ENCODE data around the gene KLKB1.

The KLKB1 gene

DNA sequence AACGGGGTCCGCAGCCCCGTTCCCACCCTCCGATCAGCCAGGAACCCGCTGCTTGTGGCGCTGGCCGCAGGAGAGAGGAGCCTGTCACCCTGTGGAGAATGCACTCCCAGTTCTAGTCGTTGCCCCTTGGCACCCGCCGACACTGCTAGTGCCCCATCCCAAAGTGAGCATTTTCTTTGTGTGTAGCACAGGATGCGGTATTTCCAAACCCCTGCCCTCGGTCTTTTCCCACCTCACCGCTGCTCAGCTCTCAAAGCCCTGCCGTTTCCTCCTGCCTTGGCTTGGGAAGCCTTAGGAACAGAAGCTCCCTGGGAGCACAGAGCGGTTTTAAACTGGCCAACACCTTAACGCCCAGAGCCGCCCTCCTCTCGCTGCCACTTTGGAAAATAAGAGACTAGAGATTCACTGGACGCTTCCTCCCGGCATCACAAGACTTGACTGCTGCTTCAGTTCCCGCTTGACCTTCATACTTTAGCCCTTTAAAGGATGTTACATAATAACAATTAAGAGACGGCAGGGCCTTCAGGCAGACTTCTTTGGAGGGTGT, 35.2 kb upstream of the KLKB1 start:
- H3K27me3 ChIP-seq, result peaks cover 61% of the 10 kb centered on the region
- no peaks in the 10 kb centered on the region for H3K36me3 ChIP-seq
- peaks cover 6 to 9% of the 10 kb centered on the region in 2 experiments for H3K4me1 ChIP-seq (ENCODE audit: control insufficient read depth in 1 of 2, insufficient read depth in 1 of 2, low read depth in 1 of 2, low read length in 1 of 2)
- H3K9me3 ChIP-seq, result no peaks in the 10 kb centered on the region
- H3K4me3 ChIP-seq (ENCODE audit: low read depth in 1 of 2, low read length in 1 of 2), result peak overlapping the region; percentile 53 to 57
- no peak for TF ChIP-seq CTCF (IDR thresholded peaks at IDR 0.05)
- H3K27ac ChIP-seq, result no peak overlapping the region

DNA sequence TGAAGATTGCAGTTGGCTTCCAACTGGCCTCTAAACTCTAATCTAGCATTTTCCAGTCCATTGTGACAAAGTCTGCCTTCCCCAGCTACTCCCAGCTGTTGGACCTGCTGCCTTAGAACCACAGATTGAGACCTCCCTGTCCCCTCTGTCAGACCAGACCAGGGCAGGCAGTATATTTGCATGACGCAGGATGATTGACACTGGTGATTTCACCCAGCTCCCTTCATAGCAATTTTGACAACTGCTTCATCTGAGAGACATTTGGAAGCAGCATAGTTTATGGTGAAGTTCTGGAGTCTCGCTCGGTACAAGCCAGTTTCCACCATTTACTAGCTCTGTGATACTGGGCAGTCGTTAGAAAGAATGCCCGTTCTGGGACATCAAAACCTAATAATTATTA, 33.5 kb upstream of the KLKB1 start:
- no peak overlapping the region for H3K27ac ChIP-seq
- peaks cover 55% of the 10 kb centered on the region for H3K27me3 ChIP-seq
- H3K36me3 ChIP-seq, result no peaks in the 10 kb centered on the region
- TF ChIP-seq CTCF (IDR thresholded peaks at IDR 0.05), result no peak
- H3K4me1 ChIP-seq (ENCODE audit: control insufficient read depth in 1 of 2, insufficient read depth in 1 of 2, low read depth in 1 of 2, low read length in 1 of 2), result peaks cover 6 to 9% of the 10 kb centered on the region in 2 experiments
- no peaks in the 10 kb centered on the region for H3K9me3 ChIP-seq
- H3K4me3 ChIP-seq (ENCODE audit: low read depth in 1 of 2, low read length in 1 of 2), result no peak overlapping the region

GRCh38 chr4:186196063-186196462, 31.2 kb upstream of the KLKB1 start:
- H3K27ac ChIP-seq, result no peak overlapping the region
- no peaks in the 10 kb centered on the region for H3K9me3 ChIP-seq
- no peak overlapping the region for H3K4me3 ChIP-seq (ENCODE audit: low read depth in 1 of 2, low read length in 1 of 2)
- H3K4me1 ChIP-seq (ENCODE audit: control insufficient read depth in 1 of 2, insufficient read depth in 1 of 2, low read depth in 1 of 2, low read length in 1 of 2), result peaks cover 6 to 9% of the 10 kb centered on the region in 2 experiments
- H3K27me3 ChIP-seq, result peaks cover 33% of the 10 kb centered on the region
- no peaks in the 10 kb centered on the region for H3K36me3 ChIP-seq
- TF ChIP-seq CTCF (IDR thresholded peaks at IDR 0.05), result no peak

DNA sequence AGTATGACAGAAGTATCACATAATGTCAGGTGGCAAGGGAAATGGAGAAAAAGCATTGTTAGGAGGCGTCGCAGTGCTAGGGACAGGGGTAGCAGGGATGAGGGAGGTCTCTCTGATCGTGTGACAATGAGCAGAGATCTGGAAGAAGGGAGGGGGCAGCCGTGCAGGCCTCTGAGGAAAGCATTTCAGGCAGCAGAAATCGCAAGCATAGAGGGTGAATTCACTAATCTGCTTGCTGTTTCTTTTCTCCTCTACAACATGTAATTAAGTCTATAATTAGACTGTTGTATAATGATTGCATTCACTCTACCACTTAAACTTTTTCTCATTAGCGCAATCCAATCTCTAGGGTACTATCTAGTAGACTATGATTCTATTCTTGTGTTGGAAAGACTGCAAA, 26.8 kb upstream of the KLKB1 start:
- Histone ChIP-seq H3K27me3 (no peaks in the 10 kb centered on the region), H3K36me3 (no peaks in the 10 kb centered on the region), H3K4me1 (ENCODE audit: control insufficient read depth in 1 of 2, insufficient read depth in 1 of 2, low read depth in 1 of 2, low read length in 1 of 2) (no peaks in the 10 kb centered on the region), H3K9me3 (no peaks in the 10 kb centered on the region), H3K27ac (no peak overlapping the region), H3K4me3 (ENCODE audit: low read depth in 1 of 2, low read length in 1 of 2) (no peak overlapping the region)
- TF ChIP-seq CTCF (IDR thresholded peaks at IDR 0.05), result no peak

- Histone ChIP-seq H3K27me3 (no peaks in the 10 kb centered on the region), H3K4me1 (ENCODE audit: control insufficient read depth in 1 of 2, insufficient read depth in 1 of 2, low read depth in 1 of 2, low read length in 1 of 2) (no peaks in the 10 kb centered on the region), H3K36me3 (no peaks in the 10 kb centered on the region), H3K9me3 (no peaks in the 10 kb centered on the region), H3K4me3 (ENCODE audit: low read depth in 1 of 2, low read length in 1 of 2) (no peak overlapping the region), H3K27ac (no peak overlapping the region)
- TF ChIP-seq CTCF (IDR thresholded peaks at IDR 0.05), result no peak
Measured at GRCh38 chr4:186201010-186201409, 26.3 kb upstream of the KLKB1 start.

Data from neutrophil (primary cell).